GM12878 (cell line): ENCODE measurements around the gene UMOD. TPM values are rescaled to one million over a fixed set of nuclear protein-coding genes. Genes with fewer than 3 reads are reported as not detected.

ENCODE experiments used
- ATAC-seq: fragments of 200-7000 bp; cut with Tn5 transposase; 3 replicates; pipeline ENCODE4 v1.9.1; 2020; ENCODE audit warnings: mild to moderate bottlenecking, moderate library complexity
- BruUV-seq: library from RNA; stranded (reverse); fragments of 400-500 nt; replicated peaks from 2 replicates; lab custom pipeline; 2021; lab: Mats Ljungman, UMichigan
- CTCF ChIA-PET: fragments of 300-600 bp; sonication (Branson Sonifier 250); formaldehyde crosslinking; extraction: SDS; loops from one replicate; lab custom pipeline; 2021; ENCODE audit warnings: inconsistent platforms; lab: Yijun Ruan, JAX
- POLR2A ChIA-PET: fragments of 350-600 bp; formaldehyde crosslinking; extraction: SDS; loops from one replicate; lab custom pipeline; 2021; ENCODE audit warnings: inconsistent platforms; lab: Charles Lee
- RAD21 ChIA-PET: fragments of 300-600 bp; sonication (Branson Sonifier 250); formaldehyde crosslinking; loops from one replicate; lab custom pipeline; 2023; ENCODE audit warnings: antibody characterized with exemption; ENCODE audit not compliant: unreplicated experiment; lab: Charles Lee
- SMC1A ChIA-PET: fragments of 300-600 bp; sonication (Branson Sonifier 250); formaldehyde crosslinking; loops from one replicate; lab custom pipeline; 2023; ENCODE audit not compliant: unreplicated experiment, uncharacterized antibody; lab: Charles Lee
- DNase-seq: peaks from one replicate; pipeline ENCODE4 v3.0.0-alpha.2; 2011; ENCODE audit warnings: low read depth, low spot score
- FAIRE-seq: peaks from 3 replicates; lab custom pipeline; 2011; peaks lifted over from hg19 to GRCh38; lab: Jason Lieb, UNC
- H2AFZ ChIP-seq: 2 replicates; pipeline ENCODE4 v1.6.0; 2011; ENCODE audit warnings: low read depth, low read length, control low read depth; ENCODE audit not compliant: control insufficient read depth
- H3K27ac ChIP-seq: 2 replicates; pipeline ENCODE4 v1.5.1; 2011; ENCODE audit warnings: control low read depth; ENCODE audit not compliant: control insufficient read depth, insufficient read depth
- H3K27me3 ChIP-seq, 2 experiments: replicated peaks in 1 of 2; 2 replicates each; pipeline versions ENCODE4 v1.6.0 to v1.6.1; 2011; ENCODE audit warnings: low read length in 1 of 2; ENCODE audit not compliant: control insufficient read depth in 2 of 2, insufficient read depth in 2 of 2
- H3K36me3 ChIP-seq, 2 experiments: 2 replicates each; pipeline ENCODE4 v1.5.1; 2011; ENCODE audit warnings: low read length in 1 of 2; ENCODE audit not compliant: control insufficient read depth in 2 of 2, insufficient read depth in 2 of 2
- H3K4me1 ChIP-seq: 2 replicates; pipeline ENCODE4 v1.6.1; 2011; ENCODE audit warnings: mild to moderate bottlenecking, low read length, moderate library complexity, mixed read lengths; ENCODE audit not compliant: control insufficient read depth, insufficient read depth
- H3K4me2 ChIP-seq: 2 replicates; pipeline ENCODE4 v1.6.0; 2011; ENCODE audit warnings: control low read depth; ENCODE audit not compliant: control insufficient read depth, insufficient read depth
- H3K4me3 ChIP-seq: fragments of 200-600 bp; sonication (generic); 2 replicates; pipeline ENCODE4 v1.5.1; 2016
- H3K79me2 ChIP-seq: 2 replicates; pipeline ENCODE4 v1.6.0; 2011; ENCODE audit warnings: low read length; ENCODE audit not compliant: control insufficient read depth, insufficient read depth
- H3K9ac ChIP-seq: 2 replicates; pipeline ENCODE4 v1.8.0; 2011; ENCODE audit warnings: low read length, control low read depth, mixed read lengths; ENCODE audit not compliant: control insufficient read depth, insufficient read depth
- H3K9me3 ChIP-seq: replicated peaks from 3 replicates; pipeline ENCODE4 v1.5.1; 2011; ENCODE audit warnings: mild to moderate bottlenecking, low read length; ENCODE audit not compliant: control insufficient read depth, insufficient read depth
- H4K20me1 ChIP-seq: 2 replicates; pipeline ENCODE4 v1.6.0; 2011; ENCODE audit not compliant: control insufficient read depth, insufficient read depth
- EZH2 ChIP-seq: IDR thresholded peaks from 2 replicates; pipeline ENCODE4 v1.6.1; 2012; ENCODE audit warnings: low read depth, mild to moderate bottlenecking, control low read depth, inconsistent platforms, low read length, borderline replicate concordance; ENCODE audit not compliant: control insufficient read depth
- FOS ChIP-seq: IDR thresholded peaks from 3 replicates; pipeline ENCODE4 v1.6.1; 2011; ENCODE audit warnings: borderline replicate concordance; ENCODE audit not compliant: insufficient read length; ENCODE audit errors: extremely low read depth
- GABPA ChIP-seq: IDR thresholded peaks from 2 replicates; pipeline ENCODE4 v1.6.1; 2014; ENCODE audit warnings: antibody characterized with exemption, low read depth, mild to moderate bottlenecking, inconsistent platforms
- MYC ChIP-seq: IDR thresholded peaks from 2 replicates; pipeline ENCODE4 v1.6.1; 2011; ENCODE audit warnings: mild to moderate bottlenecking, low read length, moderate library complexity, inconsistent platforms; ENCODE audit not compliant: insufficient read depth, insufficient replicate concordance, insufficient read length, severe bottlenecking
- POLR2AphosphoS2 ChIP-seq: IDR thresholded peaks from 2 replicates; pipeline ENCODE4 v1.6.1; 2011; ENCODE audit warnings: low read depth, mild to moderate bottlenecking, low read length, improper control_type of control experiment, moderate library complexity
- RAD51 ChIP-seq: fragments of 450-650 bp; IDR thresholded peaks from 2 replicates; pipeline ENCODE4 v1.6.1; 2016; ENCODE audit warnings: moderate library complexity, mild to moderate bottlenecking, inconsistent platforms
- REST ChIP-seq: IDR thresholded peaks from 2 replicates; pipeline ENCODE4 v1.6.1; 2012; ENCODE audit warnings: mild to moderate bottlenecking, low read depth, low read length
- SMAD5 ChIP-seq: IDR thresholded peaks from 2 replicates; pipeline ENCODE4 v1.6.1; 2016; ENCODE audit warnings: antibody characterized with exemption, low read depth
- SREBF2 ChIP-seq: IDR thresholded peaks from 2 replicates; pipeline ENCODE4 v1.6.1; 2012; ENCODE audit warnings: mild to moderate bottlenecking, low read length
- SUZ12 ChIP-seq: fragments of 200-600 bp; sonication (generic); IDR thresholded peaks from one replicate; pipeline ENCODE4 v1.6.1; 2018; ENCODE audit warnings: antibody characterized with exemption, mild to moderate bottlenecking; ENCODE audit not compliant: unreplicated experiment
- WGBS: methylation state at CpG from one replicate; pipeline ENCODE4 v1.1.6; 2016; ENCODE audit warnings: low lambda C conversion rate; ENCODE audit not compliant: insufficient replicate concordance, insufficient coverage; ENCODE audit errors: missing lambda C conversion rate; 5-methylcytosine and 5-hydroxymethylcytosine counted together
- in situ Hi-C: fragments of 300-500 bp; cut with MboI; formaldehyde crosslinking; loops from 9 replicates; pipeline ENCODE4 v1.14.3; 2018; ENCODE audit warnings: mixed read lengths
- intact Hi-C: fragments of 100-400 bp; cut with micrococcal nuclease; formaldehyde crosslinking; loops from one replicate; pipeline ENCODE4 v1.14.2; 2022; ENCODE audit not compliant: unreplicated experiment
- polyA plus RNA-seq, 11 experiments: library from polyadenylated mRNA; depleted of rRNA in 4 of 11; unstranded in 6 of 11; stranded (reverse) in 5 of 11; fragments of >200 nt; fragmentation: Nextera tagmentation in 4 of 11; fragmentation: Illumina TruSeq in 1 of 11; extraction: Ambion mirVana in 4 of 11; extraction: Trizol in 1 of 11; gene quantifications; 1 replicate in 1 of 11; 2 replicates in 10 of 11; pipeline versions ENCODE4 v1.2.1 to v1.2.3, GENCODE V29; 2011 to 2016; ENCODE audit warnings: inconsistent platforms in 2 of 11, missing spikeins in 2 of 11, low read depth in 1 of 11
- total RNA-seq, 4 experiments: library from RNA; depleted of rRNA in 3 of 4; stranded (reverse); fragments of >200 nt in 3 of 4; fragmentation: Illumina TruSeq in 1 of 4; extraction: Trizol in 1 of 4; gene quantifications; 2 replicates each; pipeline versions ENCODE4 v1.2.1 to v1.2.3, GENCODE V29; 2013 to 2021

UMOD gene
- total and polyA plus RNA-seq, 10 of the 15 experiments (the other 5 are each of a cell fraction or from before 2014, with no cell fraction given): not detected

GRCh38 chr16:20317117-20317516 lies 35.4 kb downstream of the UMOD start:
- Histone ChIP-seq H3K27me3 (no peaks in the 10 kb centered on the region), H3K36me3 (no peaks in the 10 kb centered on the region), H3K9ac (no peak overlapping the region), H3K27ac (no peak overlapping the region), H3K4me1 (no peaks in the 10 kb centered on the region), H2AFZ (no peak overlapping the region), H3K9me3 (no peaks in the 10 kb centered on the region), H3K4me2 (no peak overlapping the region), H3K4me3 (no peak overlapping the region), H3K79me2 (no peaks in the 10 kb centered on the region), H4K20me1 (no peaks in the 10 kb centered on the region)
- no peak for TF ChIP-seq SUZ12
- no peak for TF ChIP-seq GABPA
- TF ChIP-seq SMAD5: no peak
- no peak for TF ChIP-seq REST
- no peak for TF ChIP-seq EZH2
- no peak for TF ChIP-seq FOS
- TF ChIP-seq SREBF2: no peak
- no peak for TF ChIP-seq POLR2AphosphoS2
- no peak for TF ChIP-seq RAD51
- no peak for TF ChIP-seq MYC
- in situ Hi-C loops (no loop called here), intact Hi-C loops (no loop called here)
- BruUV-seq: no TSS peak
- SMC1A ChIA-PET: no interaction called here
- 34% methylated on average over 7 of the region's 8 CpGs for WGBS
- RAD21 ChIA-PET: no interaction called here
- POLR2A ChIA-PET: no interaction called here
- DNase-seq: no peak
- FAIRE-seq: no peak
- ATAC-seq: no peak
- CTCF ChIA-PET: no interaction called here
